Gastrocnemius medialis (tissue), 4 donors: ENCODE results near the gene OR4B1. TPM values are rescaled to one million over a fixed set of nuclear protein-coding genes. Genes with fewer than 3 reads are reported as not detected.

Source experiments
- ATAC-seq, 2 donors: fragments of 150-250 bp; one replicate each; pipeline ENCODE4 v1.9.1; 2016
- DNase-seq, 2 donors: peaks; one replicate each; pipeline ENCODE4 v3.0.0-alpha.2; 2019
- H3K27ac ChIP-seq, 4 donors: fragments of 200-600 bp; sonication (generic); 1 replicate in 1 of 4; 2 replicates in 3 of 4; pipeline ENCODE4 v1.5.1; 2016 to 2018; ENCODE audit warnings: mild to moderate bottlenecking in 2 of 4, moderate library complexity in 1 of 4
- H3K27me3 ChIP-seq, 3 donors: fragments of 200-600 bp; sonication (generic) in 2 of 3; 1 replicate in 1 of 3; 2 replicates in 2 of 3; pipeline versions ENCODE4 v1.5.1 to v1.6.0; 2016 to 2019; ENCODE audit warnings: mild to moderate bottlenecking in 1 of 3, moderate library complexity in 1 of 3
- H3K36me3 ChIP-seq, 2 donors: fragments of 200-600 bp; sonication (generic) in 1 of 2; one replicate each; pipeline ENCODE4 v1.5.1; 2017 to 2018
- H3K4me1 ChIP-seq, 2 donors: fragments of 200-600 bp; sonication (generic) in 1 of 2; one replicate each; pipeline ENCODE4 v1.5.1; 2016 to 2017; ENCODE audit warnings: mild to moderate bottlenecking in 2 of 2
- H3K4me3 ChIP-seq, 4 donors: fragments of 200-600 bp; sonication (generic) in 3 of 4; 1 replicate in 1 of 4; 2 replicates in 3 of 4; pipeline ENCODE4 v1.5.1; 2016 to 2019; ENCODE audit warnings: mild to moderate bottlenecking in 2 of 4
- H3K9me3 ChIP-seq, 3 donors: fragments of 200-600 bp; sonication (generic) in 2 of 3; 1 replicate in 1 of 3; 2 replicates in 2 of 3; pipeline ENCODE4 v1.5.1; 2016 to 2019
- CTCF ChIP-seq, 5 experiments: fragments of 450-650 bp in 3 of 5; fragments of 200-600 bp in 2 of 5; sonication (generic) in 2 of 5; IDR thresholded peaks in 4 of 5; conservative IDR thresholded peaks in 1 of 5; 1 replicate in 4 of 5; 2 replicates in 1 of 5; pipeline ENCODE4 v1.5.1; 2016 to 2019; ENCODE audit warnings: antibody characterized with exemption in 5 of 5, mild to moderate bottlenecking in 3 of 5, moderate library complexity in 3 of 5
- POLR2A ChIP-seq, 2 donors: fragments of 450-650 bp; IDR thresholded peaks; one replicate each; pipeline ENCODE4 v1.6.1; 2017; ENCODE audit warnings: antibody characterized with exemption in 2 of 2, mild to moderate bottlenecking in 2 of 2, moderate library complexity in 2 of 2
- in situ Hi-C, 4 donors: fragments of 200-750 bp; cut with MboI; loops; one replicate each; pipeline versions ENCODE4 v1.15.0 to v1.8.0; 2017; ENCODE audit warnings: low sequenced_read_pairs in 4 of 4
- intact Hi-C: fragments of 100-400 bp; cut with DNase I; formaldehyde crosslinking; loops from one replicate; pipeline ENCODE4 v1.15.1; 2023; ENCODE audit warnings: low total_unique reads
- total RNA-seq, 4 donors: library from RNA; depleted of rRNA; stranded (reverse); fragments of >200 nt; gene quantifications; one replicate each; pipeline versions ENCODE4 v1.1.0 to v1.2.3, GENCODE V29; 2016

Gene OR4B1
- not detected for total RNA-seq

GRCh38 chr11:48216510-48216909 lies at the start of gene OR4B1:
Gene OR4B1, plus strand, starts transcription at chr11:48216810. Its CDS starts 0 bp downstream, at chr11:48216810.
- no peaks in the 10 kb centered on the region for H3K27me3 ChIP-seq
- H3K27ac ChIP-seq: no peak within 1 kb of the TSS
- ATAC-seq: no peak
- no peaks in the 10 kb centered on the region for H3K4me1 ChIP-seq
- no peak for DNase-seq
- no peaks in the 10 kb centered on the region for H3K9me3 ChIP-seq
- intact Hi-C loops (no loop called here), in situ Hi-C loops (no loop called here)
- TF ChIP-seq CTCF (IDR thresholded peaks at IDR 0.05 in 4 of 5, conservative IDR thresholded peaks at IDR 0.05 in 1 of 5): no peak
- no peak for TF ChIP-seq POLR2A (IDR thresholded peaks at IDR 0.05)
- no peaks in the 10 kb centered on the region for H3K36me3 ChIP-seq
- H3K4me3 ChIP-seq: no peak within 1 kb of the TSS

GRCh38 chr11:48167380-48167779 lies 49.2 kb upstream of the OR4B1 start:
- no peak for DNase-seq
- ATAC-seq: no peak
- H3K27ac ChIP-seq: no peak overlapping the region
- H3K4me1 ChIP-seq: peaks cover 0 to 4% of the 10 kb centered on the region in 2 donors
- in situ Hi-C loops: no loop called here
- no peaks in the 10 kb centered on the region for H3K36me3 ChIP-seq
- intact Hi-C loops: no loop called here
- H3K9me3 ChIP-seq: no peaks in the 10 kb centered on the region
- no peaks in the 10 kb centered on the region for H3K27me3 ChIP-seq
- H3K4me3 ChIP-seq: no peak overlapping the region
- TF ChIP-seq CTCF (IDR thresholded peaks at IDR 0.05 in 4 of 5, conservative IDR thresholded peaks at IDR 0.05 in 1 of 5) (no peak), POLR2A (IDR thresholded peaks at IDR 0.05) (no peak)

GRCh38 chr11:48168815-48169214 lies 47.8 kb upstream of the OR4B1 start:
- no peaks in the 10 kb centered on the region for H3K9me3 ChIP-seq
- ATAC-seq: no peak
- no peaks in the 10 kb centered on the region for H3K36me3 ChIP-seq
- no peak overlapping the region for H3K27ac ChIP-seq
- no peaks in the 10 kb centered on the region for H3K27me3 ChIP-seq
- in situ Hi-C loops: no loop called here
- intact Hi-C loops: no loop called here
- TF ChIP-seq CTCF (IDR thresholded peaks at IDR 0.05 in 4 of 5, conservative IDR thresholded peaks at IDR 0.05 in 1 of 5): no peak
- TF ChIP-seq POLR2A (IDR thresholded peaks at IDR 0.05): no peak
- no peak overlapping the region for H3K4me3 ChIP-seq
- peaks cover 0 to 4% of the 10 kb centered on the region in 2 donors for H3K4me1 ChIP-seq
- DNase-seq: no peak

GRCh38 chr11:48169259-48169658 lies 47.4 kb upstream of the OR4B1 start:
- TF ChIP-seq POLR2A (IDR thresholded peaks at IDR 0.05): no peak
- no peak for TF ChIP-seq CTCF (IDR thresholded peaks at IDR 0.05 in 4 of 5, conservative IDR thresholded peaks at IDR 0.05 in 1 of 5)
- Histone ChIP-seq H3K9me3 (no peaks in the 10 kb centered on the region), H3K4me3 (no peak overlapping the region), H3K27ac (no peak overlapping the region), H3K36me3 (no peaks in the 10 kb centered on the region), H3K4me1 (peaks cover 0 to 4% of the 10 kb centered on the region in 2 donors), H3K27me3 (no peaks in the 10 kb centered on the region)
- no peak for DNase-seq
- in situ Hi-C loops: no loop called here
- no peak for ATAC-seq
- intact Hi-C loops: no loop called here

GRCh38 chr11:48169717-48170116 lies 46.9 kb upstream of the OR4B1 start:
- no peak overlapping the region for H3K27ac ChIP-seq
- no peaks in the 10 kb centered on the region for H3K9me3 ChIP-seq
- no peak overlapping the region for H3K4me3 ChIP-seq
- no peak for DNase-seq
- in situ Hi-C loops: no loop called here
- H3K36me3 ChIP-seq: no peaks in the 10 kb centered on the region
- no peaks in the 10 kb centered on the region for H3K27me3 ChIP-seq
- TF ChIP-seq POLR2A (IDR thresholded peaks at IDR 0.05): no peak
- no peak for TF ChIP-seq CTCF (IDR thresholded peaks at IDR 0.05 in 4 of 5, conservative IDR thresholded peaks at IDR 0.05 in 1 of 5)
- intact Hi-C loops: no loop called here
- peaks cover 0 to 4% of the 10 kb centered on the region in 2 donors for H3K4me1 ChIP-seq
- no peak for ATAC-seq
